GM18505 (cell line): ENCODE measurements around the gene FNBP1.
"Not testable (repeated sequence)": the region's sequence is repeated elsewhere in the genome, so short reads cannot be mapped to it uniquely, and the experiment has no call there.

Source experiments
- ATAC-seq: cut with Tn5 transposase; IDR thresholded peaks from one replicate; pipeline ENCODE4 v1.9.1; 2021; ENCODE audit not compliant: unreplicated experiment
- POLR2A ChIP-seq: IDR thresholded peaks from 4 replicates; pipeline ENCODE4 v1.6.1; 2011; ENCODE audit warnings: borderline replicate concordance; ENCODE audit not compliant: insufficient read depth, insufficient read length; ENCODE audit errors: extremely low read depth

The FNBP1 gene

DNA sequence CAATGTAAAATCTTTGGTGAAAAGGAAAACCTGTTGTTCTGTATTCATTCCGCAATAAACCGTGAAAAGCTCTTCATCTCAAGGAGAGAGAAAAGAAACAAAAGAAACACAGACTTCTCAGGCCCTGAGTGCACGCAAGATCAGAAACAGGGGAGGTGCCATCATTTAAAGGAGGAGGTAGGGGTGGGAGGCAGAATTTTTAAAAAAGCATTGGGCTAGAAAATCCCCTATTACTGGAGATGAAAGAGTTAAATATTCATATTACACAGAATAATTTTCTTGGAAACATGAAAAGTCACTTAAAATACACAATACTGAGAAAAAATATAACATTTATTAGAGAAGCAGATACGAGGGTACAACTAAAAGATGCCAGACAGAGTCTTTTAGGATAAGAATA is 151.4 kb downstream of the FNBP1 start:
- no peak for TF ChIP-seq POLR2A
- ATAC-seq, result no peak

DNA sequence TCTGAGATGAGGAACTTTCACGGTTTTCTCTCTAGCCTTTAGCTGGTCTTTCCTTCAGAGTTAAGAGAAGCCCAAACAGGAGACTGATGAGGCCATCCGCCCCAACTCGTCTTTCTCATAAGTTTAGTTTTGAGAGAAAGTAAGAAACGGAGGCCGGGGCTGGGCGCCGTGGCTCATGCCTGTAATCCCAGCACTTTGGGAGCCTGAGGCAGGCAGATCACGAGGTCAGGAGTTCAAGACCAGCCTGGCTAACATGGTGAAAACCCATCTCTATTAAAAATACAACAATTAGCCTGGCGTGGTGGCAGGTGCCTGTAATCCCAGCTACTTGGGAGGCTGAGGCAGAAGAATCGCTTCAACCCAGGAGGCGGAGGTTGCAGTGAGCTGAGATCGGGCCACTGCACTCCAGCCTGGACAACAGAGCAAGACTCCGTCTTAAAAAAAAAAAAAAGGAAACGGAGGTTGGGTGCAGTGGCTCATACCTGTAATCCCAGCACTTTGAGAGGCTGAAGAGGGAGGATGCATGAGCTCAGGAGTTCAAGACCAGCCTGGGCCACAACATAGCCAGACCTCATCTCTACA is 152.2 kb downstream of the FNBP1 start:
- ATAC-seq, result not testable (repeated sequence)

DNA sequence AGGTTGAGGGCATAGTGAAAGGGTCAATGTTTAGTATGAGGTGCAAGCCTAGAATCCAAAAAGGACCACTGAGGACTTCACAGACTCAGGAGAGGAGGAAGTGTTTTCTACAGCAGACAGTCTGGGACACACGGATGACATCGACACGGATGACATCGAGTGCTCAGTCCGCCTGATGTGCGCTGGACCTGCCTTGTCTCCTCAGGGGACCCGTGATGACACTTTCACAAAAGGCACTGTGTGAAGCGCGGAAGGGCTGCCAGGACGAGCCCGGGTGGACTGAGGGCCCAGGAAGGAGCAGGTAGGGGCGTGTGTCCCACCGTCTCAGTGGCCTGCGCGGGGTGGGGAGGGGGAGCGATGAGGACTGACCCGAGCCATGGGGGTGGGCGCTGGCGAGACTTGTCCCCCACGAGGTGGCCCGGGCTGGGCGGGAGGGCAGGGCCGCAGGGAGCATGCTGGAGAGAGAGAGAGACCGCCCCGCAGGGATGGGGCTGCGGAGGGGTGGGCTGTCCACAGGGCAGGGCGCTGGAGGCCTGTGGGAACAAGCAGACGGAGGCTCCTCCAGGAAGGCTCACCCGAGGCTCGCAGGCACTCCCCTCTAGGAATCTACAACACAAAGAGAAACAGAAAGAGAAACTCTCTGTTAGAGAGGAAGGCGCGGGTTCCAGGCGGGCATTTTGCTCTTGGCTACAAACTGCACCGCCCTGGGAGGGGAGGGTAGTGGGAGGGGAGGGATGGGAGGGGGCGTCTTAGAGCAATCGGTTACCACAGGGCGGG is 152.9 kb downstream of the FNBP1 start:
- TF ChIP-seq POLR2A, result no peak
- no peak for ATAC-seq

- no peak for ATAC-seq
Measured at GRCh38 chr9:129889122-129889940, 153.7 kb downstream of the FNBP1 start.

DNA sequence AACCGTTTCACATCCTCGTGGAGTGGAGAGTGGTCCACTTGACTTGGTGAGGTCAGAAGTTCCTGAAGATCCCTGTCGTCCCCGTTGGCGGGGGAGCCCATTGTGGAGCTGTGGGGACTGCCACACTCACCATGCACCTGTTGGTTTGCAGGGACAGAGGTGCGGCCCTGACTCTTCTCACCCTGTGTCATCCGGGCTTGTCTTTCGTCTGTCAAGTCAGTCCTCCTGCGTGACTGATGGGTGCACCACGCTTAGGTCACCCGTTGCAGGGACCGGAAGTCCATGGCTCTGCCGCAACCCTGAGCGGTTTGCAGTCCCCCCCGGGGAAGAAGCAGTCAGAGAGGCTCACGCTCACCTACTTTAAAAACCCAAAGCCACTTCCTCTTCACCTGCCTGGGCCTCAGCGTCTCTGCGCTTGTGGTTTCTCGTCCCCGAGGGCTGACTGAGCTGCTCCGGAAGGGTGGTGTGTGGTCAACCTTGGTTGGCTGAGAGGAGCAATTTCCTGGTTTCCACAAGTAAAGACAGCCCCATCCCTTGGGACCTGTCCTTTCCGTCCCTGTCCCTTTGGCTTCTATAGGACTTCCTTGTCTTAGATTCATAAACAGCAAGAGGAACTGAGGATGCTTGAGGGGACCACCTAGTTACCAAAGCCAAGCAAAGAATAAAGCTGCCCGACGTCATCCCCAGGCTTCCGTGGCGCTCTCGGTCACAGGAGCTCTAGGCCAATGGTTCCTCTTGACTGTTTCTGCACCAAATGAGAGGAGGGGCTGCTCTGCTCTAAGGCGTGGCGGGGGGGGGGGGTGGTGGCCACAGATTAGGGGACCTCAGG is 154.5 kb downstream of the FNBP1 start:
- peak; percentile 72 for TF ChIP-seq POLR2A
- ATAC-seq, result peak; percentile 56

More at GRCh38 chr9:129889122-129889940, 153.7 kb downstream of the FNBP1 start:
- TF ChIP-seq POLR2A, result peak; percentile 39

DNA sequence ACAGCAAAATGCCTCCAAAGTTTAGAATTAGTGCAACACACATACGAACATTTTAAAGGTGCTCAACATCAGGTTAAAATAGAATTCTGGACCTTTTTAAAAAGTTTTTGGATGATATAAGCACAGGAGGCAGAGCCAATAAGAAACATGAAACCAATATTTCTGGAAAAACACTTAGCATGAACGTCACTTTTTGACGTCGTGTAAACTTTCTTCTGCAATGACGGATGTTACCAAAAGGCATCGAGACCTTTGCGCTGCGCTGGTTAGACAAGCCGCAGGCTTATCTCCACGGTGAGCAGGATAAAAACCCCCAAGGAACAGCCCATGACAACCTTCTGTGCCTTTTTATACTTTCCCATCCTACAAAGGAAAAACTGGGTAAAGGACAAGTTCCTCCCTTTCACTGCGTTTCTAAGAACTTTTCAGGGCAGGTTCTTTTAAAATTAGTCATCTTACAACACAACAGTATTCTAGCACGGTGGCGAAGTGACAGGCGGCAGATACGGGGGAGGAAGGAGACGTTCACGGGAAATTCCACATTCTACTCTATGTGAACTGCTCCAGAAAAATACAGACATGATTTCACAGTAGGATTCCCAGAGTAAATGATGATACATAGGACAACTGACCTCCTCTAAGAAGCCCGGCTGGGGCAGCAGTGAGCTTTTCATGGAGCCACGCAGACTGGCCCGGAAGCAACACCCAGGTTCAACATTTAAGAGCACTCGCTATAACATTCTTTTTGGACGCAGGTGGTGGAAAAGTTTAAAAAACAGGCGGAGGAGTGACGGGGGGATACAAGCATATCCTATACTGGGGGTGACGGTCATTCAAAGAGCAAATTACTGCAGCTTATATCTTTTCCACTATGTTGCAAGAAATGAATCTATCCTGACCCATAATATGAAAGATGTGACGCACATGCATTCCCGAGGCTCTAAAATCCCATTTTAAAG is 155.4 kb downstream of the FNBP1 start:
- no peak for ATAC-seq
- TF ChIP-seq POLR2A, result peak; percentile 2

DNA sequence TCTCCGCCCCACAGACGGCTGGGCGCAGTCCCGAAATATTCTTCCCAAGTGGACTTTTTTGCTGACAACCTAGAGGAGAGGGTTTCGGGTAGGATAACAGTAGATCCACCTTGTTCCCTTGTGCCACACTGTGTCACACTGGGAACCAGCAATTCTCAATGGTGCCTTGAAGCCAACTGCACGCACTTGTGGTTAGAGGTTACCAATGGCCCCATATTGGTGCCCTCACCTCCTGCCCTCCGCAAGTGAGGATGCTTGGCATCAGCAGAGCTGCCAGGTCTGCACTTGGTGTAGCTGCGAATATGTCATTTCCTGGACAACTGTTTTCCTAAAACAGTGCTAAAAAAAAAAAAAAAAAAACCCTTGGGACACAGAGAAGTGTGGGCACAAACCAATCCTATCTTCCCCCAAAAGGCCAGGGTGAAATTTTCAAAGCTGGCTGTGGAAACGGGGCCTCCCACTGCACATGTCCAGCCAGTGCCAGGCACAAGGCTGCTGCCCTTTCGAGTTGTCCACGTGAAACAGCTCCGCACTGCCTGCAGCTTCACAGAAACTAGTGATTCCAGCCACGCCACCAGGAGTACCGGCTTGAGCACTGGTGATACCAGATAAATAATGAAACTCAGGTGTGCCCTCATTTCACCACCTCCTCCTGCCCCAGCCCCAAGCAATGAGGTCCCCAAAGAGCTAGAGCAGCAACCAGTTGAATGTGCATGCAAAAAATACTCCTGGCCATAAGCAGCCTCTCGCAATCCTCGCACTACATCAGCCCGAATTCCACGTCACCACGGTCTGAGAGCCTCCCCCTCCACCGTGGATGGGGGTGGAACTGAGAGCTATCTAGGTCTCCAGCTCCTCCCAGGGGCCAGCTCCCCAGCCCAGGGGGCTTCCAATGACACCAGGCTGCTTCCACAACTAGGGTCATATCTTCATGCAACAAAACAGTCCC is 156.5 kb downstream of the FNBP1 start:
- ATAC-seq, result no peak
- peak; percentile 66 for TF ChIP-seq POLR2A

GRCh38 chr9:129885670-129886106 is 157.3 kb downstream of the FNBP1 start:
- ATAC-seq, result peak; percentile 21

DNA sequence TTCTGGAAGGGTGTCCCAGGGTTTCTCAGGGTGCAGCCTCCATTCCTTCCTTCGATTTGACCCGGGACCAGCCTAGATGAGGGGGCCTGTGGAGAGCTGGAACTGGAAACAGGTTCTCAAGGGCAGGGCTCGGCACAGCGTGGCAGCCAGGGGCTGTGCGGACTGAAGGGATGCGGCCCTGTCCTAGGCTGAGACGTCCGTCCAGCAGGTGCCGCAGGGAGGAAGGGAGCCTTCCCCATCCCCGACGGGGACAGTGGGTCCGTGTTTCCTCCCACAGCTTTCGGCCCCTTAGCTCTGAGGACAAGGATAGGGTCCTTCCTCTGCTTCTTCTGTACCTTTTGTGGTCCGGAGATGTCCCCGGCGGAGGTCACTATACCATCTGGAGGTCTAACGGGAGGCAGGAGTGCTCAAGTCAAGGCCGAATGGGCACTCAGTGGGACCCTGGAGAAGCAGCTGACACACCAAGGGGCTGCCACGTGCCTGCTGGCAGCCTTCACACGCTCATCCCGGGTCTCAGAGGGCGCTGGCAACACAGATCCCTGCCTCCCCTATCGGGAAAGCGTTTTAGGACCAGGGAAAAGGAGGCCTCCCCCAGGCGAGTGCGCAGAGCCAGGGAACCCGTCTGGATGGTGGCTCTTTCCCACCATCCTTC is 157.8 kb downstream of the FNBP1 start:
- no peak for TF ChIP-seq POLR2A
- ATAC-seq, result no peak

More at GRCh38 chr9:129885670-129886106, 157.3 kb downstream of the FNBP1 start:
- peak; percentile 57 for TF ChIP-seq POLR2A

DNA sequence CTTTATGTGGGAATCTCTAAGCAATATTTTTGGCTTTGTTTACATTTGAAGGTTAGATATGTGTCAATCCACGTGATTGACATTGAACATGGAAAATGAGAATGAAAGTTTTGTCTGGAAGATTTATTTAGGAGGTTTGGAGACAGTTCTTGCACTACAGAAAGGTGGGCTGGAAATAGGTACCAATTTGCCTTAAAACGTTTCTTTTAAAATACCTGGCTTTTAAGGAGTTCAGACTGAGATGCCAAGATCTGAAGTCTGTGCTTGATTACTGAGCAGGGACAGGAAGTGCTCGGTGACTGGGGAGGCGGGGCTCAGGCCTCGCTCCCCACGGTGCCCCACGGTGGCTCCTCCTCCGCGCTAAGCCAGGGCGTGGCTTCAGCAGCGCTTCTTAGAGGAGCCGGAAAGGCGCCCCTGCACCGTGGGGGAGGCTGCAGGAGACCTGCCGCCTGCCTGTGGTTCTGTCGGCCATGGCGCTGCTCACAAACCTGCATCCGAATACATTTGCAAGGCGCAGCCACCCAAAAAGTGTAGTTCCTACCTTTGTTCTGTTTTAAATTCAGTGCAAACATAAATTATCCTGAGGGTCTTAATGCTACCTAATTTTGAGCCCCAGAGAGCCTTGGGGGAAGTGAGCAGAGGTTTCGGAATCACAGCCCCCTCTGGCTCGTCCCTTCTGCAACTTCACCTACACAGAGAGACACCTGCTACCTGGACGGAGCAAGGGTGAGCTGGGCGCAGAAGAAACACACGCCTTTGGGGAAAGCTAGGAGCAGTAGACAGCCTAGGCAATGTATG is 158.6 kb downstream of the FNBP1 start:
- ATAC-seq, result peak; percentile 44
- TF ChIP-seq POLR2A, result peak; percentile 81
